NCI-H1105 (cell line): Measurements from ENCODE around the gene PRM3.

Experiments
- DNase-seq: peaks from one replicate; lab custom pipeline; 2025; lab: John Stamatoyannopoulos, UW

PRM3 gene

DNA sequence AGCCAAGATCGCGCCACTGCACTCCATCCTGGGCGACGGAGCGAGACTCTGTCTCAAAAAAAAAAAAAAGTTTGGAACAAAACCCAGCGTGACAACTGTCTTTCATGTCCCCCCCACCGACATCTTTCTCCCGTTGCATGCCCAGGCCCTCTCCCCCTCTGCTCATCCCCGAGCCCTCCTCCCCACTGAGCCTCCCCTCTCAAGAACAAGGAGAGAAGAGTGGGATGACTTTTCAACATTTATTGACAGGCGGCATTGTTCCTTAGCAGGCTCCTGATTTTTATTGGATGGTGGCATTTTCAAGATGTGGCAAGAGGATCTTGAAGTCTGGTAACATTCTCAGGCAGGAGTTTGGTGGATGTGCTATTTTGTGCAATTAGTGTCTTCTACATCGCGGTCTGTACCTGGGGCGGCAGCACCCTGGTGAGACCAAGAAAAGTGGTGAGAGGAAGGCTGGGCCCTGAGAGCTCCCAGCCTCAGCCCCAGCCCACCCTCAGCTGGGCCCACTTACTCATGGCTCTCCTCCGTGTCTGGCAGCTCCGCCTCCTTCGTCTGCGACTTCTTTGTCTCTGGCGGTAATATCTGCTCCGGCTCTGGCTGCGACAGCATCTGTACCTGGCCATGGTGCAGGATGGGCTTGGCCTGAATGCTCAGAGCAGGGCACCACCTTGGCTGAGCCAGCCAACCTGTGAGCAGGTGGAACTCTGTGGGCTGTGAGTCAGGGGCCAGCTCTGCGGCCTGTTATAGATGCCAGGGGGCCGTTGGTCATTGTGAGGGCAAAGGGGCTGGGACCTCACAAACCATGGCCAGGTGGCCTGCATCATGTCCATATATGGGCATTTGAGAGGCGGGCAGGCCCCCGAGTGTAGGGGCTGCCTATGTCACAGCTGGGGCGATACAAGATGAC, 7.4 kb upstream of the PRM3 start, which contains the start of gene PRM1:
PRM1 (minus strand) TSS at position 715 of the 907 bp plus-strand sequence; CDS start at position 623, 92 bp downstream.
- no peak for DNase-seq

DNA sequence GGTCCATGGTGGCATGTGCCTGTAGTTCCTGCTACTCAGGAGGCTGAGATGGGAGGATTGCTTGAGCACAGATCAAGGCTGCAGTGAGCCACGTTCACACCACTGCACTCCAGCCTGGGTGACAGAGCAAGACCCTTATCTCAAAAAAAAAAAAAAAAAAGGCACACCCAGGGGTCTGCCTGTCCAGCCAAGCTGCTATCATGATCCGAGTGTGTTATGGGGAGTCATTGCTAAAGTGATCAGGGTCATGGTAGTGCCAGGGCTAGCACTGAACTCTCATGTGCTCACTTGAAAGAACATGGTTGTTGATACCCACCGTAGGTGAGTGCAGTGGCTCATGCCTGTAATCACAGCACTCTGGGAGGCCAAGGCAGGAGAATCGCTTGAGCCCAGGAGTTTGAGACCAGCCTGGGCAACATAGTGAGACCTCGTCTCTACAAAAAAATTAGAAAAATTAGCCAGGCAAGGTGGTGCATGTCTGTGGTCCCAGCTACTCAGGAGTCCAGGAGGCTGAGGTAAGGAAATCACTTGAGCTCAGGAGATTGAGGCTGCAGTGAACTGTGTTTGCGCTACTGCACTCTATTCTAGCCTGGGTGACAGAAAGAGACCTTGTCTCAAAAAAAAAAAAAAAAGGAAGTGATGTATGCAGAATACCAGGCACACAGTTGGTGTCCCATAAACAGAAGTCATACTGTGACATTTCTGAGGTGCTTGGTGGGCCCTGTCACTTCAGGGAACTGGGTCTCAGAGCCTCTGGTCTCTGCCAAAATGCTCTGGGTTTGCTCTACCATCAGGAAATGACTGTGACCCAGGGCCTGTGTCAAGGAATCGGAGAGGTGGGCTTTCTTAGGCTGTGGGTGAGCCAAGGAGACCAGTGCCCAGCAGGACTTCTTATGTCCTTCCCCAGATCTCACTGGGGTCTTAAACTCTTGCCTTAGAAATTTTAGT, 5.5 kb upstream of the PRM3 start:
- DNase-seq, result no peak

DNA sequence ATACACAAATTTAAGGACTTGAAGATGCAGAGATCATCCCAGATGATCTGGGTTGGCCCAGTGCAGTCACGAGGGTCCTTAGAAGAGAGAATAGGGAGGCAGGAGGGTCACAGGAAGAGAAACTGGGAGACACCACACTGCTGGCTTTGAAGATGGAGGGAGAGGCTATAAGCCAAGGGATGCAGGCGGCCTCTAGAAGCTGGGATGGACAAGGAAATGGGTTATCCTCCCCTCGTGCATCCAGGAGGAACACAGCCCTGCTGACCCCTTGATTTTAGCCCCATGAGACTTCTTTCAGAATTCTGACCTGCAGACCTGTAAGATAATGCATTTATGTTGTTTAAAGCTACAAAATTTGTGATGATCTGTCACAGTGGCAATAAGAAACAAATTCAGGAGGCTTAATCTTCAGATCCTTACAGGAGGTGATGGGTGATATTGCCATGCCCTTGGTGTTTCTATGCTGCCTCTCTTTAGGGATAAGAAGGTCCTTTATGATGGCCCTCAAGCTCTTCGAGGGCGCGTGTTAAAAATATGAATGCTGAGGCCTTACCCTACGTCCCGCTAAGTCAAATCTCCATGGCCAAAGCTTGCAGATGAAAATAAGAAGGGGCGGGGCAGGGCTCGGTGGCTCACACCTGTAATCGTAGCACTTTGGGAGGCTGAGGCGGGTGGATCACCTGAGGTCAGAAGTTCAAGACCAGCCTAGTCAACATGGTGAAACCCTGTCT, 4.3 kb upstream of the PRM3 start:
- no peak for DNase-seq

DNA sequence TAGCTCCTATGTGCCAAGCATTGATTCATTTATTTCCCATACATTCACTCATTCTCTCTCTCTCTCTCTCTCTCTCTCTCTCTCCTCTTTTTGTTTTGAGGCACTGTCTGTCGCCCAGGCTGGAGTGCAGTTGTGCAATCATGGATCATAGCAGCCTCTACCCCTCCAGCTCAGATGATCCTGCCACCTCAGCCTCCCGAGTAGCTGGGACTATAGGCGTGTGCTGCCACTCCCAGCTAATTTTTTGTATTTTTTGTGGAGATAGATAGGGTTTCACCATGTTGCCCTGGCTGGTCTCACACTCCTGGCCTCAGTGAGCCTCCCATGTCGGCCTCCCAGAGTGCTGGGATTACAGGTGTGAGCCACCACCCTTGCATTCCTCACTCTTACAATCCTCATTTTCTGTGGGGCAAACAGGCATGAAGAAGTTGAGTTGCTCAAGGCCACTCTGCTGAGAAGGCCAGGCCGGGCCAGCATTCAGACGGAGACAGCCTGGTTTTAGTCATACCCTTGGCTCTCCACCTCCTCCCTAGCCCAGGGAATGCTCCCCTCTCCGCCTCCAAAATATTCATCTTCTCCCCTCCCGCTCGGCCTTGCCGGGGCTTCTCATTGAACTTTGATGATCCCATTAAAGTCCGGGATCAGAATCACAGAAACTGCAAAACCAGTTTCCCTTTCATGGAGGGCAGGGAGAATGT, 3.6 kb upstream of the PRM3 start:
- no peak for DNase-seq

DNA sequence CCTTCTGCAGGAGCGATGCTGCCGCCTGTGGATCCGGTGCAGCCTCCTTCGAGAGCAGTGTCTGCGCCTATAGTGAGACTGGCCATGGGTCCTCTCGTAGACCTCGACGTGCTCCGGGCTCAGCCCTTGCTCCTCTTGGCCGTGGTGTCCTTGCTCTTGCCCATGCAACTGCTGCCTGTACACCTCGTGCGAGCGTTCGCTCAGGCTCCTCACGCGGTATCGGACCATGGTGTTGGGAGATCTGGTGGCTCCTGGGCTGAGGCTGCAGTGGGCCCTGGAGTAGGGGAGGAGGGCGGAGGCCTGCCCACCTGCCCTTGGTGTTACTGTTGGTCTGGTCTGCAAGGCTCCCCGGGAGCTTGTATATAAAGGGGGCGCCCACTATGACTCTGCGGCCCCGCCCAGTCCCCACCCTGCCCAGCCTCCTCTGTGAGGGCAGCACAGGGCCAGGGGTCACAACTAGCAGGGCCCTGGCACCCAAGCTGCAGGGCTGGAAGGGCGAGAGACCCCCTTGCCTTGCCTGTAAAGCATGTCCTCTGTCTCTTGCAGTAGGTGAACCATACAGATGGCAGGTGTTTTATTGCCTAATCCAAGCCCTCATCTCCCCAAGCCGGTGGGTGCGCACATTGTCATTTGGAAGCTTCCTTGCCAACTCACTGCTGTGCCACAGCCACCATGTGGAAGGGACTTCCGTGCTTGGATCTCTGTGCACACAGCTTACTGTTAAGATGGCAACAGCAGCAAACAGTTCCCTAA, 2.9 kb upstream of the PRM3 start, which contains the start of gene PRM2:
PRM2 (minus strand) TSS at position 338 of the 753 bp plus-strand sequence; CDS start at position 228, 110 bp downstream.
- no peak for DNase-seq

DNA sequence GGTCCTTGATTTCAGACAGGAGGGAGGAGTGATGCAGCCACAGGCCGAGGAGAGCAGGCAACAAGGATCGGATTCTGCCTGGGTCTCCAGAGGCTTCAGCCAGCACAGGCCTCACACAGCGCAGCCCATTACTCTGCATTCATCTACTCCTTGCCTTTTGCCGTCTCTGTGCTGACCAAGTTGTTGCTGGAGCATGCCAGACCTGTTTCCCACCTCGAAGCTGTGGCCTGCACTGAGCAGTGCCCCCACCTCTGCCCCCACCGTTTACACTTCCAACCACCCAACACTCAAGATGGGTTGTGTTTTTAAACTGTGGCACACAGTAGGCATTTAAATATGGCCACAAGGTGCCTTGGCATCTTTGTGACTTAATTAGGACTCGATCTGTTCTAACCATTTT, 1.5 kb upstream of the PRM3 start:
- no peak for DNase-seq

DNA sequence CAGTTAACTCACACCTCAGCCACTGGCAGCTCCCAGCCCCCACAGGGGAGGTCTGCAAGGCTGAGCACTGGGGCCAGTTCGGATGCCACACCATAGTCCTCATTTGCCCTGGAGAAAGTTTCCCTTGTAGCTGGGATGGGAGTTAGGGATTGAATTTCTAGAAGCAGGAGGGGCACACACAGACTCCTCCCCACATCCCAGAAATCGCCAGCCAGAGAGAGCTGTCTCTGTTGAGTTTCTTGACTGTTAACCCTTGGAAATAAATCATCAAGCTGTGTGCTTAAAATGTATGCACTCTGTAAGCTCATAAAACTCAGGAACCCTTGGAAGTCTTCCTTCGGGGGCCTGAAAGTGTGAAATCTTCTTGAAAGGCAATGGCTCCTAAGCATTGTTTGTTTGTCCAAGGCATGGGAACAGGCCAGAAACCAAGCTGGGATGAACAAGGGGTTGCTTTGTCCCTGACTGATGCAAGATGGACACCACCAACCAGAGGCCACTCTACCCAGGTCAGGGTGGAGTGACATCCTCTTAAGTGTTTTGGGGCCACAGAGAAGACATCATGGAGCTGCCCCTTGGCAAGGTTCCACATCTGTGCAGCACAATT, 394 bp upstream of the PRM3 start:
- no peak for DNase-seq

DNA sequence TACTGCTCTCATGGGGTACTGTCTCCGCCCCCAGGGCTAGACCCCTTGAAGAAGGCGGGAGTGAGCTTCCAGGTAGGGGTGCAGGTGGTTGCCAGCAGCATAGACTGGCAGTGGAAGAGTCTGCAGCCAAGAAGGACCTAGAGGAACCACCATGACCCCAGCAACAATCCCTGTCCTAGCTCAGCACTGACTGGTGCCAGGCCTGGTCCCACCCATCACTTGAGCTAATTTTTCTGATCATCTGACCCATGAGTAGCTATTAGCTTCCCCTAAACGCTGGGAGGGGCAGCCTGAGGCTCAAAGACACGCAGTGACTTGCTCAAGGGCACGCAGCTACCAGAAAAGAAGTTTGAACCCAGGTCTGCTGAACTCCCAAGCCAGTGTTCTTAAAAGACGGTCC, 945 bp downstream of the PRM3 start:
- no peak for DNase-seq

DNA sequence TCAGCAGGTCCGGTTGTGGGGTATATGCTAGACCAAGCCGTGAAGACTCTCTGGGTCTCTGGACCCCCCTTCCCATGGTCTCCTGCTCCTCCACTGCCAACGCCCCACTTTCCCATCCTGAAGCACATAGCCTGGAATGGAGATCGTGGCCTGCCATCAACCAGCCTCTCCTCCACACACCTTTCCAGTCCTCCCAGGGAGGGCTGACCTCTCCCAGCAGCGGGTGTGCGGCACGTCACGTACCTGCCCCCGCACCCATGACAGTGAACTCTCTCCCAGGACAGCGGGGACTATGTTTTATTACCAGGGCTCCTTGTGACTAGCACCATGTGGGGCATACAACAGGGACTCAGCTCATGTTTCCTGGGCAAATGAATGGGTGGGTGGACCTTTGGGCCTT, 1.8 kb downstream of the PRM3 start:
- no peak for DNase-seq

DNA sequence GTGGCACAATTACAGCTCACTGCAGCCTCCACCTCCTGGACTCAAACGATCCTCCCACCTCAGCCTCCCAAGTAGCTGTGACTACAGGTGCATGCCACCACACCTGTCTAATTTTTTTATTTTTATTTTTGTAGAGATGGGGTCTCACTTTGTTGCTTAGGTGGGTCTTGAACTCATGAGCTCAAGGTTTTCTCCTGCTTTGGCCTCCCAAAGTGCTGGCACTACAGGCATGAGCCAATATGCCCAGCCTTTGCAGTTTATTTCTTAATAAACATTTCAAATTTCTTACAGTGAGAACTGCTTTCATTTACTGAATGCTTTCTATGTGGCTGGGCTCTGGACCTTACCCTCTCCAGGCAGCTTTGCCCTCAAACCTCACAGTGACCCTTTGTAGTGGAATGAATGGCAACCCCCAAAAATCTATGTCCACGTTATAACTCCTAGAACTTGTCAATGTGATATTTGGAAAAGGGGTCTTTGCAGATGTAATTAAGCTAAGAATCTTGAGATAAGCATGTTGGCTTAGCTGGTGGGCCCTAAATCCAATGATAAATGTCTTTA, 2.7 kb downstream of the PRM3 start:
- no peak for DNase-seq

DNA sequence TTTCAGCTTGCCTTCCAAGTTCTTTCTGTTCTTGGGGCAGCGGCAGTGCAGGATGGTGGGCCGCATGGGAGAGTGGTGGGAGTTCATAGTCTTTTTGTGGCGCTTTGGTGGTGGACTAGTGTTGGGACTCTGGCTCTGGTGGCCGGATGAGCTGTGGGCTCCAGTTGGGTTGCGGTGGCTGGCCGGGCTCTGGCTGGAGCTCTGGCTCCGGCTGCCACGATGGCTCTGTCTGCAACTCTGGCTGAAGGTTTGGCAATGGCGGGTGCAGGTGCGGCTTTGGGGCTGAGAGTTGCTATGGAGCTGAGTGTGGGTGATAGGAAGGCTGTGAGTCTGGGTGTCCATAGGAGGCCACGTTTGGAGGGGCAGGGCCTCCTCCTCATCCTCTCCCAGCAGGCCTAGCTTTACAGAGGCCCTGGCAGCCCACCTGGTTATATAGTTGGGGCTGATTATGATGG, 4.5 kb downstream of the PRM3 start, which contains the start of gene TNP2:
TNP2 (minus strand) TSS at position 405 of the 455 bp plus-strand sequence; CDS start at position 342, 63 bp downstream.
- DNase-seq, result no peak

DNA sequence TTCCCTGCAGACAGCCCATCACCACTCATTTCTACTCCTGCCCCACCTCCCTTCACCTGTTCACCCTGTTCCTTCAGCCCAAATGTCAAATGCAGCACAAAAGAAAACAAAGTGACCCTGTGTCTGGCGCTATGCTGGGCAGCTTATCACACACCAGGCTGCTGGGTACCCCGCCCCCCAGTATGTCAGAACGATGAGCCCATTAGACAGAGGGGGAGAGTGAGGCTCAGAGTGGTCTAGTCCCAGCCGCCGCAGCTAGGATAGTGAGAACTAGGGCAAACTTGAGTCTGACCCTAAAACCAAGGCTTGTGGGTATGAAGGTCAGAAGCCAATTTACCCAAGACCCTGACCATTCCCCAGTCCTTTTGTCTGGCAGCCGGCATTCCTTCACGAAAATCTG, 8.3 kb downstream of the PRM3 start:
- DNase-seq, result no peak

DNA sequence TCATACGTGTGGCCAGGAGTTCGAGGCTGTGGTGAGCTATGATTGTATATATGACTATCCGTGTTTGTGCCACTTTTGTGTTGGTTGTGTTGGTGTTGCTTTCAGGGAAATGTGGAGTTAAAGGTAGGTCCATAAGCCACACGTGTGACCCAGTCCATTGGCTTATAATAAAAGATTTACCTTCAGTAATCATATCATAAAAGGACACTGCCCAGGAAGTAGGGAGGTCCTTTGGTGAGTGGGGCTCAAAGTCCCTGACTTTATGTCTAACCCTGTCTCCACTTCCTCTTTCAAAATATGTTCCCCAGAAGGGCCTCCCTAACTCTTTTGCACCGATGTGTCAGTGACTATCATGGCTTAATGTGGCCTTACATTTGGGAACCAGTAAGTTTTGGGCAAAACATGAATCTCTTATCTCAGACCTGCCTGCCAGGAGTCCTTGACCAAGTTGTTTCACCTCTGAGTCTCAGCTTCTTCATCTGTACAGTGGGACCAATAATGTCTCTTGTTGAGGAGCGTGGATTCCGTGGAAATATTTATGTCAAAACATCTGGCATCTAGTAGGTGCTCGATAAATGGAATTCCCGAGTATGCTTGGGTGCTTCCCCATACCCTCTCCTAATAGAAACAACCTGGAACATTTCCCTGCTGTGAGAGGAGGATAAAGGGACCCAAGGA, 9.1 kb downstream of the PRM3 start:
- no peak for DNase-seq

DNA sequence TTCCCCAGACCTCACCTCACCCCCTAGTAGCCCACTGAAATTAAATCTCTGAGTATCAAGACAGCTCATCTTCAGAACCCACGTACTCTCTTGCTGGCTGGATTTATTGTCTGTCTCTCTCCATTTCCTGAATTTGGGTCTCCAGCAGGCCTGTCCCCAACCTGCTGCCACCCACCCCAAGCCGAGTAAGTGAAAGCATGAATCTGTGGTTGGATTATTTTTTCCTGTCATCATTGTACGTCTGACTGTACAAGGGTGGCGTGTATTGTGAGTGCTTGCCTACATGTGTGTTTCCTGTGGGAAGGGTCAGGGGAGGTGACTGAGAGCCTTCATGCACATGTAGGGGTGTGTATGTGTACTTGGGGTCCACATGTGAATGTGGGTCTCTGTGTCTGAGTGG, 9.7 kb downstream of the PRM3 start:
- DNase-seq, result no peak

DNA sequence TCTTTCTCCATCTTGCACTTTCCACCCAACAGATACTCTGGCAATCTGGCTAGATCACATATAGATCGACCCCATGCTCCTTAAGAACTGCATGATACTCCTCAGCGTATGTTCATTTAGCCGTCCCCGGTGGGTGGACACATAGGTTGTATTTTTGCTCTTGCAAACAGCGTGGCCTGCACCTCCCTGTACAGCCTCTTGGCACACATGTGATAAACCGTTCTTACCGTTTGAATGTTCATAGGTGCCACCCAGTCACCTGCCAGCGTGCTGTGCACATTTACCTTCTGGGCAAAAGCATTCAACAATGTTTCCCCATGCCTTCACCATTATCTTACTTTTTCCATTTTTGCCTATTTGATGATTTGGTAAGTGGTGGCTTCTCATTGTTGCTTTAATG, 10.5 kb downstream of the PRM3 start:
- no peak for DNase-seq

DNA sequence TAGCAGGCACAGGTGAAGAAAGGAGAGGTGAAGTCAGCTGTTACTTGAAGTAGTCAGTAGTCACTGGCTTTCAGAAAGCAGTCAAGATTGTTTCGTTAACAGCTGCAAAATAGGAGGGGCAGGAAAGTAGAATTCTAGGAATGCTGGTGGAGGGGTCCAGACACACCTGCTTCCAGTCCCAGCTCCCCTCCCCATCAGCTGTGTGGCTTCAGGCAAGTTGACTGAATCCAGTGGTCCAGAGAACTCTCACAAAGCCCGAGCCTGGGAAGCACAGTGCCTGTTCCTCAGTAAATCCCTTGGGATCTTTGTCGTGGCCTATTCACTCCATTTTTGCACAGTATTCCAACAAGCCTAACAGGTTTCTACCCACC, 12.8 kb downstream of the PRM3 start:
- no peak for DNase-seq

DNA sequence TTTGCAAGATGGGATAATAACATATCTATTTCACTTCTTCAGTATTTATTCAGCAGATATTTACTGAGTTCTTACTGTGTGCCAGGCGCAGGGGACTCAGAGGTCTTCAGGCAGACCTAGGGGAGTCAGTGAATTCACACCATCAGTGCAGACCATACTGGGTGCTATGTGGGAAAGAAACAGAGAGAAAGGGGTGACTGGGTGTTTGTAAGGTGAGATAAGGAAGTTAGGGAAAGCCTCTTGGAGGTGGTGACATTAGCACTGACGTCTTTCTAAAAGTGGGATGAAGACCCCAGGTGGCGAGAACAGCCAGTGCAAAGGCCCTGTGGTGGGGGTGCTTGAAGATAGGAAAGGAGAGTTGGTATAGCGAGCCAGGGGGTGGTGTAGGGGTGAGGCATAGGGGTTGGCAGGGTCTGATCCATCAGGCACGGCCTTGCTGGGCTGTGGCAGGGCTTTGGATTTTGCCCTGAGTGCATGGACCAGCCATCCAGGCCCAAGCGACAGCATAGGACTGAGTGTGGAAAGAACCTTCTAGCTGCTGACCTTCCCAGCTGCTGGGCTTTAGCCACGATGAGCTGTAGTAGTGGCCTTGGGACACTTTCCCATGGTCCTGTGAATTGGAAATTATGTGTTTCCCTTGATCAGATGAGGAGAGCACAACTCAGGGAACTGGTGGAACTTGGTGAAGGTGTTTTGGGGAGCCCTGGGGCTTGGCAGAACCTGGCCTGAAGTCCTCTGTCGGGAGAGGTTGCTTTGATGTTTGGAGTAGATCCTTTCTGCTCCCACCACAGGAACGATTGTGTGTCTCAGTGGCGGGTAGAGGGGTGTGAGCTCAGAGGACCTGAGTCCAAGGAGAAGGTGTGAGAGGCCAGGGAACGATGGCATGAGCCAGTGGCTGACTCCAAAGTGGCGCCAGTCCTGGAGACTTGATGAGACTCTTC, 13.5 kb downstream of the PRM3 start:
- no peak for DNase-seq
